HepG2 (cell line): ENCODE results near the gene OR6T1. TPM values are rescaled to one million over a fixed set of nuclear protein-coding genes. Genes with fewer than 3 reads are reported as not detected.

Experiments
- ATAC-seq: fragments of 200-7000 bp; cut with Tn5 transposase; 3 replicates; pipeline ENCODE4 v1.9.1; 2020; ENCODE audit warnings: mild to moderate bottlenecking, moderate library complexity
- BruUV-seq: library from RNA; stranded (reverse); fragments of 400-500 nt; replicated peaks from 2 replicates; lab custom pipeline; 2021; lab: Mats Ljungman, UMichigan
- CTCF ChIA-PET: fragments of 300-600 bp; formaldehyde crosslinking; extraction: SDS; loops from one replicate; lab custom pipeline; 2021; ENCODE audit warnings: low total read pairs, inconsistent platforms, low intra/inter-chr PET ratio; lab: Yijun Ruan, JAX
- POLR2A ChIA-PET: fragments of 350-600 bp; sonication (Branson Sonifier 250); formaldehyde crosslinking; loops from one replicate; lab custom pipeline; 2020; ENCODE audit warnings: antibody characterized with exemption, inconsistent platforms; lab: Yijun Ruan, JAX
- DNase-seq: peaks from one replicate; pipeline ENCODE4 v3.0.0-alpha.2; 2015; ENCODE audit warnings: low spot score
- FAIRE-seq: peaks from 3 replicates; lab custom pipeline; 2011; peaks lifted over from hg19 to GRCh38; lab: Jason Lieb, UNC
- H2AFZ ChIP-seq: one replicate; pipeline ENCODE4 v1.6.1; 2011; ENCODE audit warnings: low read length, inconsistent platforms
- H3K27ac ChIP-seq: fragments of 300-600 bp; 3 replicates; pipeline ENCODE4 v1.8.0; 2011; ENCODE audit warnings: mixed run types, mild to moderate bottlenecking, mixed read lengths, low read length, inconsistent platforms; ENCODE audit not compliant: insufficient read depth; ENCODE audit errors: extremely low read length
- H3K27me3 ChIP-seq, 2 experiments: fragments of 200-600 bp in 1 of 2; 2 replicates in 1 of 2; 3 replicates in 1 of 2; pipeline versions ENCODE4 v1.6.0 to v1.8.0; 2011; ENCODE audit warnings: low read length in 2 of 2, mild to moderate bottlenecking in 2 of 2, moderate library complexity in 2 of 2, inconsistent platforms in 1 of 2; ENCODE audit not compliant: insufficient read depth in 2 of 2, control insufficient read depth in 1 of 2
- H3K36me3 ChIP-seq, 2 experiments: fragments of 200-600 bp in 1 of 2; replicated peaks in 1 of 2; 2 replicates in 1 of 2; 3 replicates in 1 of 2; pipeline versions ENCODE4 v1.5.1 to v1.8.0; 2011; ENCODE audit warnings: low read length in 2 of 2, inconsistent platforms in 1 of 2; ENCODE audit not compliant: insufficient read depth in 2 of 2, control insufficient read depth in 1 of 2
- H3K4me1 ChIP-seq: 2 replicates; pipeline ENCODE4 v1.5.1; 2012; ENCODE audit warnings: low read length, inconsistent platforms; ENCODE audit not compliant: insufficient read depth
- H3K4me2 ChIP-seq: 2 replicates; pipeline ENCODE4 v1.6.0; 2011; ENCODE audit warnings: low read depth, low read length, inconsistent platforms
- H3K4me3 ChIP-seq, 3 experiments: fragments of 200-600 bp in 1 of 3; sonication (generic), shearing (Covaris generic) in 1 of 3; replicated peaks in 1 of 3; 2 replicates each; pipeline ENCODE4 v1.5.1; 2011 to 2016; ENCODE audit warnings: low read length in 3 of 3, inconsistent platforms in 2 of 3, low read depth in 2 of 3, mild to moderate bottlenecking in 2 of 3, control low read depth in 1 of 3, mixed read lengths in 1 of 3; ENCODE audit not compliant: insufficient read depth in 1 of 3
- H3K79me2 ChIP-seq: one replicate; pipeline ENCODE4 v1.6.1; 2011; ENCODE audit warnings: low read length, inconsistent platforms; ENCODE audit not compliant: insufficient read depth
- H3K9ac ChIP-seq: 2 replicates; pipeline ENCODE4 v1.6.0; 2011; ENCODE audit warnings: mild to moderate bottlenecking, low read depth, low read length, inconsistent platforms; ENCODE audit not compliant: insufficient read depth
- H3K9me3 ChIP-seq: 2 replicates; pipeline ENCODE4 v1.5.1; 2012; ENCODE audit warnings: mild to moderate bottlenecking, low read length
- H4K20me1 ChIP-seq: 2 replicates; pipeline ENCODE4 v1.6.0; 2011; ENCODE audit warnings: inconsistent platforms, mild to moderate bottlenecking, low read length, moderate library complexity; ENCODE audit not compliant: insufficient read depth
- FOSL2 ChIP-seq: sonication (generic); formaldehyde crosslinking; IDR thresholded peaks from 2 replicates; pipeline ENCODE4 v1.4.0; 2020; ENCODE audit warnings: missing genetic modification reagents
- KLF16 ChIP-seq, 2 experiments: sonication (generic) in 1 of 2; formaldehyde crosslinking in 1 of 2; IDR thresholded peaks; 2 replicates each; pipeline versions ENCODE4 v1.6.1 to v1.8.0; 2016 to 2023; ENCODE audit warnings: missing genetic modification reagents in 2 of 2, missing compliant biosample characterization in 1 of 2
- ZNF646 ChIP-seq: sonication (generic); formaldehyde crosslinking; IDR thresholded peaks from 2 replicates; pipeline ENCODE4 v1.9.0; 2021; ENCODE audit warnings: mild to moderate bottlenecking, missing genetic modification reagents
- WGBS: methylation state at CpG from one replicate; pipeline ENCODE4 v1.1.6; 2017; ENCODE audit warnings: low lambda C conversion rate; 5-methylcytosine and 5-hydroxymethylcytosine counted together
- in situ Hi-C: cut with HindIII; loops from 2 replicates; pipeline ENCODE4 v1.10.0; 2017; ENCODE audit warnings: low pct_unique_long_range_greater_than_20kb; ENCODE audit not compliant: extremely low pct_ligation_motif_present
- intact Hi-C: fragments of 100-400 bp; cut with micrococcal nuclease; formaldehyde crosslinking; loops from one replicate; pipeline ENCODE4 v1.10.0; 2022; ENCODE audit not compliant: unreplicated experiment
- polyA plus RNA-seq, 8 experiments: library from polyadenylated mRNA; depleted of rRNA in 3 of 8; stranded (reverse) in 7 of 8; unstranded in 1 of 8; fragments of >200 nt; fragmentation: Illumina TruSeq in 4 of 8; extraction: Trizol in 4 of 8; gene quantifications; 2 replicates each; pipeline versions ENCODE4 v1.2.1 to v1.2.3, GENCODE V29; 2011 to 2016; ENCODE audit warnings: low read depth in 4 of 8, missing spikeins in 1 of 8, mixed read lengths in 1 of 8; ENCODE audit not compliant: insufficient read depth in 1 of 8
- total RNA-seq, 5 experiments: library from RNA; depleted of rRNA; stranded (reverse); fragments of >200 nt; fragmentation: Illumina TruSeq; extraction: Trizol; gene quantifications; 2 replicates each; pipeline ENCODE4 v1.2.3, GENCODE V29; 2016; ENCODE audit warnings: low read depth in 1 of 5

The OR6T1 gene
- total and polyA plus RNA-seq, 2 of the 13 experiments (the other 11 are each of a cell fraction or from before 2014, with no cell fraction given), result not detected

- POLR2A ChIA-PET, result no interaction called here
- CTCF ChIA-PET, result no interaction called here
- no peaks in the 10 kb centered on the region for H3K4me1 ChIP-seq
Measured at GRCh38 chr11:123973816-123974215, 30.2 kb upstream of the OR6T1 start.

More at GRCh38 chr11:123973816-123974215, 30.2 kb upstream of the OR6T1 start:
- Histone ChIP-seq H2AFZ (no peak overlapping the region), H3K79me2 (no peaks in the 10 kb centered on the region), H3K4me3 (no peak overlapping the region), H3K36me3 (no peaks in the 10 kb centered on the region), H3K4me2 (no peak overlapping the region), H3K9me3 (peaks cover 23% of the 10 kb centered on the region; the same call in 1 of the 2 replicates), H3K9ac (no peak overlapping the region), H3K27me3 (no peaks in the 10 kb centered on the region), H3K27ac (no peak overlapping the region), H4K20me1 (no peaks in the 10 kb centered on the region)
- intact Hi-C loops, result no loop called here
- WGBS, result 0% methylated on average over 1 of the region's 1 CpG
- FAIRE-seq (no peak), DNase-seq (no peak), ATAC-seq (no peak)
- no TSS peak for BruUV-seq
- TF ChIP-seq KLF16 (CRISPR knock-in tag; IDR thresholded peaks at IDR 0.05), result no peak
- TF ChIP-seq ZNF646 (CRISPR knock-in tag), result no peak
- TF ChIP-seq FOSL2 (CRISPR knock-in tag), result no peak
- in situ Hi-C loops, result no loop called here
